KMS-11 (cell line): ENCODE results near the gene ZNF892.
A peak's percentile ranks its signal among the peaks of the same experiment; 100 is the strongest.

Experiments
- H2AFZ ChIP-seq: fragments of 200-600 bp; sonication (generic); 2 replicates; pipeline ENCODE4 v1.6.1; 2016; ENCODE audit warnings: antibody characterized with exemption, mixed run types, low read depth
- H3K27ac ChIP-seq: fragments of 200-600 bp; sonication (generic); 2 replicates; pipeline ENCODE4 v1.6.1; 2016; ENCODE audit warnings: mild to moderate bottlenecking, mixed run types
- H3K27me3 ChIP-seq: fragments of 200-600 bp; sonication (generic); 2 replicates; pipeline ENCODE4 v1.6.1; 2017; ENCODE audit warnings: mild to moderate bottlenecking, low read depth, mixed run types, moderate library complexity; ENCODE audit not compliant: insufficient read depth
- H3K36me3 ChIP-seq: fragments of 200-600 bp; sonication (generic); 2 replicates; pipeline ENCODE4 v1.6.1; 2017; ENCODE audit warnings: mild to moderate bottlenecking, mixed run types; ENCODE audit not compliant: insufficient read depth
- H3K4me1 ChIP-seq: fragments of 200-600 bp; sonication (generic); 2 replicates; pipeline ENCODE4 v1.6.1; 2016; ENCODE audit warnings: mild to moderate bottlenecking, low read depth, mixed run types; ENCODE audit not compliant: poor library complexity, severe bottlenecking
- H3K4me2 ChIP-seq: fragments of 200-600 bp; sonication (generic); 2 replicates; pipeline ENCODE4 v1.7.0; 2016; ENCODE audit warnings: mild to moderate bottlenecking, mixed run types
- H3K4me3 ChIP-seq: fragments of 200-600 bp; sonication (generic); IDR thresholded peaks from 2 replicates; pipeline ENCODE4 v1.6.1; 2017; ENCODE audit warnings: low read depth, low read length, mixed read lengths; ENCODE audit not compliant: insufficient read depth
- H3K79me2 ChIP-seq: fragments of 200-600 bp; sonication (generic); 2 replicates; pipeline ENCODE4 v1.6.1; 2016; ENCODE audit warnings: low read depth, mixed run types; ENCODE audit not compliant: insufficient read depth
- H3K9ac ChIP-seq: fragments of 200-600 bp; sonication (generic); 2 replicates; pipeline ENCODE4 v1.6.1; 2016; ENCODE audit warnings: mild to moderate bottlenecking, mixed run types
- H4K20me1 ChIP-seq: fragments of 200-600 bp; sonication (generic); 2 replicates; pipeline ENCODE4 v1.6.1; 2016; ENCODE audit warnings: mild to moderate bottlenecking, mixed run types; ENCODE audit not compliant: insufficient read depth
- TF ChIP-seq, protein P1 (sequence below): fragments of 200-600 bp; sonication (generic); conservative IDR thresholded peaks from 2 replicates; pipeline ENCODE4 v1.6.1; 2017; ENCODE audit warnings: low read depth, mild to moderate bottlenecking, antibody characterized with exemption, low read length, moderate library complexity, mixed read lengths

ZNF892 gene

DNA sequence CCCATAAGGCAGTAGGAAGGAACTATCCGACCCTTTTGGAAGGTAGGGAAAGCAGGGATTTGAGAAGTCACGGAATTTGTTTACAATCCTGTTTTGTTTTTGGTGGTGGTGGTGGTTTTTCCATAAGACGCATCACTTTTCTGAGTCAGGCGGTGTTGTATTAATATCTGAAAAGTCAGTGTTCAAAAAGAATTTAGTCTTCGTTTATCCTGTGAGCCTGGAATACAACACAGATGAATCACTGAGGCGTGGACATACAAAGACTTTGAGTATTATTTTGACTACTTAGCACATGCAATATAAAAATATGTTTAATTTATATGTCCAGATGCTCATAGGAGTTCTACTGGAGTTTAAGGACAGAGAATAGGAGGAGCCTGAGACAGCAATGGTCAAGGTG, 785 bp downstream of the ZNF892 start:
- H2AFZ ChIP-seq = peak overlapping the region; percentile 75; the same call in 1 of the 2 replicates
- TF ChIP-seq, protein P1, sequence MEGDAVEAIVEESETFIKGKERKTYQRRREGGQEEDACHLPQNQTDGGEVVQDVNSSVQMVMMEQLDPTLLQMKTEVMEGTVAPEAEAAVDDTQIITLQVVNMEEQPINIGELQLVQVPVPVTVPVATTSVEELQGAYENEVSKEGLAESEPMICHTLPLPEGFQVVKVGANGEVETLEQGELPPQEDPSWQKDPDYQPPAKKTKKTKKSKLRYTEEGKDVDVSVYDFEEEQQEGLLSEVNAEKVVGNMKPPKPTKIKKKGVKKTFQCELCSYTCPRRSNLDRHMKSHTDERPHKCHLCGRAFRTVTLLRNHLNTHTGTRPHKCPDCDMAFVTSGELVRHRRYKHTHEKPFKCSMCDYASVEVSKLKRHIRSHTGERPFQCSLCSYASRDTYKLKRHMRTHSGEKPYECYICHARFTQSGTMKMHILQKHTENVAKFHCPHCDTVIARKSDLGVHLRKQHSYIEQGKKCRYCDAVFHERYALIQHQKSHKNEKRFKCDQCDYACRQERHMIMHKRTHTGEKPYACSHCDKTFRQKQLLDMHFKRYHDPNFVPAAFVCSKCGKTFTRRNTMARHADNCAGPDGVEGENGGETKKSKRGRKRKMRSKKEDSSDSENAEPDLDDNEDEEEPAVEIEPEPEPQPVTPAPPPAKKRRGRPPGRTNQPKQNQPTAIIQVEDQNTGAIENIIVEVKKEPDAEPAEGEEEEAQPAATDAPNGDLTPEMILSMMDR = no peak
- no peaks in the 10 kb centered on the region for H3K79me2 ChIP-seq
- no peaks in the 10 kb centered on the region for H3K27me3 ChIP-seq
- H3K27ac ChIP-seq = no peak overlapping the region
- no peaks in the 10 kb centered on the region for H4K20me1 ChIP-seq
- H3K4me3 ChIP-seq = no peak overlapping the region
- no peak overlapping the region for H3K4me2 ChIP-seq
- H3K9ac ChIP-seq = no peak overlapping the region
- no peaks in the 10 kb centered on the region for H3K4me1 ChIP-seq
- no peaks in the 10 kb centered on the region for H3K36me3 ChIP-seq

- no peak overlapping the region for H3K9ac ChIP-seq
- TF ChIP-seq, protein P1 = no peak
- no peaks in the 10 kb centered on the region for H3K4me1 ChIP-seq
- no peaks in the 10 kb centered on the region for H3K79me2 ChIP-seq
- H4K20me1 ChIP-seq = no peaks in the 10 kb centered on the region
- H3K27me3 ChIP-seq = no peaks in the 10 kb centered on the region
- H3K36me3 ChIP-seq = no peaks in the 10 kb centered on the region
- no peak overlapping the region for H3K27ac ChIP-seq
- H2AFZ ChIP-seq = no peak overlapping the region
- no peak overlapping the region for H3K4me2 ChIP-seq
- no peak overlapping the region for H3K4me3 ChIP-seq
Observed at GRCh38 chr2:95215018-95215612, 7.8 kb downstream of the ZNF892 start.

- Histone ChIP-seq H3K4me1 (no peaks in the 10 kb centered on the region), H3K27me3 (no peaks in the 10 kb centered on the region), H3K27ac (no peak overlapping the region), H2AFZ (no peak overlapping the region), H3K4me3 (no peak overlapping the region), H4K20me1 (no peaks in the 10 kb centered on the region), H3K36me3 (no peaks in the 10 kb centered on the region), H3K9ac (no peak overlapping the region), H3K79me2 (no peaks in the 10 kb centered on the region), H3K4me2 (no peak overlapping the region)
- TF ChIP-seq, protein P1 = no peak
Observed at GRCh38 chr2:95220449-95220848, 13.1 kb downstream of the ZNF892 start.

GRCh38 chr2:95225658-95226057, 18.3 kb downstream of the ZNF892 start:
- TF ChIP-seq, protein P1 = no peak
- Histone ChIP-seq H4K20me1 (no peaks in the 10 kb centered on the region), H3K9ac (no peak overlapping the region), H3K4me2 (no peak overlapping the region), H2AFZ (no peak overlapping the region), H3K4me3 (no peak overlapping the region), H3K36me3 (no peaks in the 10 kb centered on the region), H3K79me2 (no peaks in the 10 kb centered on the region), H3K27ac (no peak overlapping the region), H3K4me1 (no peaks in the 10 kb centered on the region), H3K27me3 (no peaks in the 10 kb centered on the region)
